Mucosa of stomach (tissue), 1 donor: ENCODE data around the gene RPS14.
"Not testable (repeated sequence)": the region's sequence is repeated elsewhere in the genome, so short reads cannot be mapped to it uniquely, and the experiment has no call there.

Source experiments
- H3K27me3 ChIP-seq: one replicate; pipeline ENCODE4 v1.7.0; 2013; ENCODE audit warnings: mild to moderate bottlenecking, low read length; ENCODE audit not compliant: control insufficient read depth, insufficient read depth
- H3K36me3 ChIP-seq: one replicate; pipeline ENCODE4 v1.7.0; 2013; ENCODE audit warnings: low read length; ENCODE audit not compliant: control insufficient read depth, insufficient read depth
- H3K4me1 ChIP-seq: one replicate; pipeline ENCODE4 v1.7.0; 2013; ENCODE audit warnings: mild to moderate bottlenecking, low read length; ENCODE audit not compliant: control insufficient read depth, insufficient read depth
- H3K4me3 ChIP-seq: one replicate; pipeline ENCODE4 v1.7.0; 2013; ENCODE audit warnings: low read length
- H3K9ac ChIP-seq: one replicate; pipeline ENCODE4 v1.7.0; 2013; ENCODE audit warnings: mild to moderate bottlenecking, low read length, moderate library complexity
- H3K9me3 ChIP-seq: one replicate; pipeline ENCODE4 v1.7.0; 2013; ENCODE audit warnings: mild to moderate bottlenecking, low read length, moderate library complexity; ENCODE audit not compliant: control insufficient read depth
- donor health status: Pancreatic carcinoma.

RPS14 gene

DNA sequence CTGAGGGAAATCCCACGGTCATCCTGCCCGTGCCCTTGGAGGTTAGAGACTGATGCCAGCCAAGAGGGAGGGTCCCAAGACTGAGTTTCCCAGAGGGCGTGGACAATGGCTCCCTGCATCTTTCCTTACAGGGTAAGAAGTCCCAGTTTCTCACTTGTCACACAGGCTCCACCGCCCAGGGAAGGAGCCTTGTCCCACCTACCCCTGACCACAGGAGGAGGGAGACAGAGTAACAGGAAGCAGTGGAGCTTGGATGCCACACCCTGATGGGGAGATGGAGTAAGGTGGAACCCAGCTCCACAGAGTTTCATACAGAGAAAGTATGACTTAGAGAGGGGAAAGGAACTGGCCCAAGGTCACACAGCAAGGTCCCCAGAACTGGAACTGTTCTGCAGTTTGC is 27.5 kb downstream of the RPS14 start:
- Histone ChIP-seq H3K9ac (no peak overlapping the region), H3K27me3 (no peaks in the 10 kb centered on the region), H3K4me3 (no peak overlapping the region), H3K36me3 (no peaks in the 10 kb centered on the region), H3K4me1 (no peaks in the 10 kb centered on the region), H3K9me3 (no peaks in the 10 kb centered on the region)

DNA sequence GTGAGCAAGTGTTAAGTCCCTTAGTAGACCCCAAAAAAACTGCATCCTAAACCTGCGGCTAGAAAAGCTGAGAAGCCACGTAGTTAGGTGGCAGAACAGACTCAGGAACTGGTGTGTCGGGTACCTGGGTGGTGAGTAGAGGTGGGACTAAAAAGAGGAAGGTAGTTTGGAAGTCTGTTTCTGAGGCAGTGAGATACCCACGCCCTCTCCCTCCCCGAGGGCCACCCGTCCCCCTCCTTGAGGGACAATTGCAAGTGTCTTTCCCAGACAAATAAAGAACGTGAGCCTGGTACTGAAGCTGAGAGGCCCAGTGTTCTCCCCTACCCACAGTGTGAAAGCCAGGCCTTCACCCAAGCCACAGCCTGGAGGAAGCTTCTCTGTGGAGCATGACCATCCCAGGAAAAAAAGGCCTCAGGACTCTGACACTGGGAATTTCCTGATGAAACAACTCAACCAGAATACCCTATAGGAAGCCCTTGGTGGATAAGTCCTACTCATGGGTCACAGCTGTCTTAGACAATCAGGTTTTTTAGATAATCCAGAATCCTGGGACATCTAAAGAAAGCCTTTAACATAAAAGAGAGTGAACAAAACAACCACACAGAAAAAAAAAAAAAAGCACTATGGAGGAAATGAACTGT is 29.8 kb downstream of the RPS14 start:
- H3K4me1 ChIP-seq: no peaks in the 10 kb centered on the region
- H3K4me3 ChIP-seq: no peak overlapping the region
- H3K9ac ChIP-seq: no peak overlapping the region
- H3K27me3 ChIP-seq: no peaks in the 10 kb centered on the region
- no peaks in the 10 kb centered on the region for H3K36me3 ChIP-seq
- no peaks in the 10 kb centered on the region for H3K9me3 ChIP-seq

DNA sequence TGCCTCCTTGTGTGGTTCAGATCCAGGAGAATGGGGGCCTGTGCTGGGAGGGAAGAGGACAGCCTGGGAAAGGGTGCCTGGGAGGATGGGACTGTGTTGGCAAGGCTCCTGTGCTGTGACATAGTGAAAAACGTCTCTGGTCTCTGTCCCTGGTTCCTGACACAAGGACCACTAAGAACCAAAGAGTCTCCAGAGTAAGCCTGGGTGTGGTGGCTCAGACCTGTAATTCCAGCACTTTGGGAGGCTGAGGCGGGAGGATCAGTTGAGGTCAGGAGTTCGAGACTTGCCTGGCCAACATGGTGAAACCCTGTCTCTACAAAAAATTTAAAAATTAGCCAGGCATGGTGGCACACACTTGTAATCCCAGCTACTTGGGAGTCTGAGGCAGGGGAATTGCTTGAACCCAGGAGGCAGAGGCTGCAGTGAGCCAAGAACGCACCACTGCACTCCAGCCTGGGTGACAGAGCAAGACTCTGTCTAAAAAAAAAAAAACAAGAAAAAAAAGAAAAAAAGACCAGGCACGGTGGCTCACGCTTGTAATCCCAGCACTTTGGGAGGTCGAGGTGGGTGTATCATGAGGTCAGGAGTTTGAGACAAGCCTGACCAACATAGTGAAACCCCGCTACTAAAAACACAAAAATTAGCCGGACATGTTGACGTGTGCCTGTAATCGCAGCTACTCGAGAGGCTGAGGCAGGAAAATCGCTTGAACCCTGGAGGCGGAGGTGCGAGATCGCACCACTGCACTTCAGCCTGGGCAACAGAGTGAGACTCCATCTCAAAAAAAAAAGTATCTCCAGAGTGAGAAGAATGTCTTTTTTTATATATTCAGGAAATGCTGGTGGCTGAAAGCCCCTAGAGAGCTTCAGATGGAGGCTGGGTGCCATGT is 35.4 kb downstream of the RPS14 start:
- not testable (repeated sequence) for H3K36me3 ChIP-seq, H3K9me3 ChIP-seq
- peak overlapping the region; percentile 83 for H3K9ac ChIP-seq

DNA sequence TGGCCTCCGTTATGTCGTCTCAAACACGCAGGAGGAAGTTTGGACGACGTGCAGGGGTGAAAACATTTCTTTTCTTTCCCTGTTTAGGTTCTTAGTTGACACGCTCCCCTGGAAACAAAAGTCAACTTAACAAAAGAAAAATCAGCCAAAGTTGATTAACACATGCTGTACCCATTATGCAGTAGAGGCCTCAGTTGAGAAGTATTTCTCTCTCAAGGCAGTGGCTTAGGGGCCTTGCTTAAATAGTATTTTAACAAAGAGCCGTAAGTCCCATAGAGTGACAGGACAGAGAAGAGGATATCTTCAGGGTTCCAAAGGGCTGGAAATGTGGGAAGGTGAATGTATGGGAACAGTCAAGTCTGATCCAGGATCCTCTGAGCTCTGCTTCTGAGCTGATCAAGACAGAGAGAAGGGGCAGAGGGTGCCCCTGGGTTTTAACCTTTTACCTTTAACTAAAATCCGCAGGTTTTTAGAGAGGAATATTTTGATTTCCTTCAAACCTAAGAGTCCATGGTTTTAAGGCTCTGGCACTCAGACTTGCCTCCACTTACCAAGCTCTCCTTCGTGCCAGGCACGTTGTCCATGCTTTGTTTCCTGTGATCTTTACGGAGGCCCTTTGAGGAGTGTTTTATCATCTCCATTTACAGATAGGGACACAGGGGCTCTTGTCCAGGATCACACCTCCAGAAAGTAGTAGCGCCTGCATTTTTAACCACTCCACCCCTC is 36.2 kb downstream of the RPS14 start:
- Histone ChIP-seq H3K27me3 (no peaks in the 10 kb centered on the region), H3K9ac (peak overlapping the region; percentile 83), H3K4me3 (peak overlapping the region; percentile 89)

More for the DNA sequence above, 35.4 kb downstream of the RPS14 start:
- H3K4me1 ChIP-seq: peaks cover 26% of the 10 kb centered on the region
- H3K4me3 ChIP-seq, H3K27me3 ChIP-seq: not testable (repeated sequence)

DNA sequence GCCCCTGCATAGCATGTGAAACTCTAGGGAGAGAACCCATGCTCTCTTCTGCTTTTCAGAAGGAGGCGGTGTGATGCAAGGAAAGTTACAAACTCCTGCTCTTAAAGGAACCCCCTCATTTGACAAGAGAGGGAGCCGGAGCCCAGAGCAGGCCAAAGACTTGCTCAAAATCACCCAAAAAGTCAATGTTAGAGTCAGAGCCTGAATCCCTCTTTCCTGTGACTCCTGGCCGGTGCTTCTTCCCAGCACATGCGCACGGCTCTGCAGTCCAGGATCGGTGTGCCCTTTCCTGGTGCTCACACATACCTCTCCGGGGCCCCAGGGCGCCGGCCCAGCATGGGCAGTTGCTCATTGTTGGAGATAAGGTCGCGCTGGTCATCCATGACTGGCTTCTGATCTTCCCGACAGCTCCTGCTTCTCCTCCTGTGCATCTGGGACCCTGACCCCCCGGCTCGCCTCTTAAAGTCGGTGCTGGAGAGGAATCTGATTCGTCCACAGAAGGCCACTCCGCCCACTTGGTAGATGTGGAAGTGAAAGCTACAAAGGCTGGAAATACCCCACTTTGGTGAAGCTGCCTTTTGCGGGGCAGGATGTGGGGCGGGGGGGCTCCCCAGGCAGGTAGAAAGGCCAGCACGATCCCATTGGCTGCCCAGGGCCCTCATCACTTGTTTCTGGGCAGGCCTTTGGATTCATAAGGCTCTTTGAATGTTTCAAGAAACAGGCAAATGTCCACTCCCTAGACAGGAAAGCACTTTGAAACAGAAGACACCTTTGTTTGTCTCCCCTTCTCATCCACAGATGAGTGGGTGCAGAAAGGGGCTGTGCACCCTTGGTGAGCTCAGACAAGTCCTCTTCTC is 37.0 kb downstream of the RPS14 start, which contains the start of gene CD74:
Gene CD74, minus strand, starts transcription at position 592 of the 857 bp plus-strand sequence. Its CDS starts 161 bp downstream, at position 431.
- Histone ChIP-seq H3K9ac (peak within 1 kb of the TSS; percentile 83), H3K9me3 (no peaks in the 10 kb centered on the region), H3K4me1 (peaks cover 29% of the 10 kb centered on the region), H3K36me3 (no peaks in the 10 kb centered on the region), H3K4me3 (peak within 1 kb of the TSS; percentile 89), H3K27me3 (no peaks in the 10 kb centered on the region)

More for the DNA sequence above, 36.2 kb downstream of the RPS14 start:
- H3K4me1 ChIP-seq: peaks cover 26% of the 10 kb centered on the region
- H3K36me3 ChIP-seq: no peaks in the 10 kb centered on the region
- H3K9me3 ChIP-seq: no peaks in the 10 kb centered on the region

DNA sequence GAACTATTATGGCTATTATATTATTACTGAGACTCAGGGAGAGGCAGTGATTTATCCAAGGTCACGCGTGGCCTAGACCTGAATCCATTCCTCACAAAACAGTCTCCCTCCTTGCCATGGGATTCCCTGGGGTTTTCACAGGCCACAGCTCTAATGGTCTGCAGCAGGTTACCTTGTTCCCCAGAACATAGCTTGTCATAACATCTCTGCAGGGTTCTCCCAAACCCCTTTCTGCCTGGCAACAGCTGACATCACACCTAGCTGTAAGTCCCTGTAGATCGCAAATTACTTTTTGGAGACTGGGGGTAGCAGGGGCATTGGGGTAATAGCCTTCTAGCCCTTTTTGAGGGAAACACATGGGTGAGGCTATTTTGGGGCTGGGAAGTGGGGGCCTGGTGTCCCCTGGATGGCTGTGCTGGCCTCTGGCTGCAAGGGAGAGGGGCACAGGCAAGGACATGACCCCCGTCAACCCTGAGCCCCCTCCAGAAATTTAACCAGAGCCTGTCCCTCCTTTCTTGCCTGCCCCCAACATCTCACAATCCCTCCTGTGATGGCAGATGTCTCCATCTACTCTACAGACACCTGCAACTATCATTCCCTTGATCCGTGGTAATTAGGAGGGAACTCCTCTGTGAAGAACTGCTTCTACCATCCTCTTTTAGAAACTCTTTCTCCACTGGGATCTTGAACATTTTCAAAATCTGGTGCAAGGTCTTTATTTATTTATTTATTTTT is 38.1 kb downstream of the RPS14 start:
- Histone ChIP-seq H3K4me1 (peaks cover 29% of the 10 kb centered on the region), H3K9me3 (no peaks in the 10 kb centered on the region), H3K4me3 (peak overlapping the region; percentile 20), H3K9ac (peak overlapping the region; percentile 83), H3K27me3 (no peaks in the 10 kb centered on the region), H3K36me3 (no peaks in the 10 kb centered on the region)

DNA sequence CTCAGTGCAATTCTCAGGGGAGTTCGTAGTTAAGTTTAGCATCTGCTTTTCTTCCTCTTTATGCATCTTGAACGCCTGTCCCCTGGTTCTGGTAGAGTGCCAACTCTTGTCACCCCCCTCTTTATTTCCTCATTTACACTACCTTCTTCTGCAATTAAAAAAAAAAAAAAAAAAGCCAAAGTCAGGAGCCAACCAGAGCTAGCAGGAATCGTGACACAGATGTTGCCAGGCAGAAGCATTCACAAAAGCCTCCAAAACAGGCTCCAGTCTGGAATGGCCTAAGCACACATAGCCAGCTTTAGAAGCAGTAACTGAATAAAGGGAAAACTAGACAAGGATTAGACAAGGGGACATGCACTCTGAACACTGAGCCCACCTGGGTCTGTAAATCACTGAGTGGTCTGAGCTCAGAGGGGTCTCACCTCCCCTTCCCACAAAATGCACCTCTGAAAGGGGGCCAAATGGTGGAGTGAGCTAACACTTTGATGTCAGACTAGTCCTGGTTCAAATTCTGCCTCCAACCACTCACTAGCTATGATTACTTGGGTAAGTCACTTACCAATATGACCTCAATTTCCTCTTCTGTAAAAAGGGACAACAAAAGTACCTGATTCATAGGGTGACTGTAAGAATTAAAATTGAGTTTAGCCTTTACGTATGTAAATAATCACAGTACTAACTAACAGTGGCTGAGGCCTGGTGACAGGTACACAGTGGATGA is 38.9 kb downstream of the RPS14 start:
- peak overlapping the region; percentile 83 for H3K9ac ChIP-seq
- H3K4me1 ChIP-seq: peaks cover 29% of the 10 kb centered on the region
- peak overlapping the region; percentile 20 for H3K4me3 ChIP-seq
- H3K9me3 ChIP-seq: no peaks in the 10 kb centered on the region
- no peaks in the 10 kb centered on the region for H3K27me3 ChIP-seq
- H3K36me3 ChIP-seq: peaks cover 4% of the 10 kb centered on the region

DNA sequence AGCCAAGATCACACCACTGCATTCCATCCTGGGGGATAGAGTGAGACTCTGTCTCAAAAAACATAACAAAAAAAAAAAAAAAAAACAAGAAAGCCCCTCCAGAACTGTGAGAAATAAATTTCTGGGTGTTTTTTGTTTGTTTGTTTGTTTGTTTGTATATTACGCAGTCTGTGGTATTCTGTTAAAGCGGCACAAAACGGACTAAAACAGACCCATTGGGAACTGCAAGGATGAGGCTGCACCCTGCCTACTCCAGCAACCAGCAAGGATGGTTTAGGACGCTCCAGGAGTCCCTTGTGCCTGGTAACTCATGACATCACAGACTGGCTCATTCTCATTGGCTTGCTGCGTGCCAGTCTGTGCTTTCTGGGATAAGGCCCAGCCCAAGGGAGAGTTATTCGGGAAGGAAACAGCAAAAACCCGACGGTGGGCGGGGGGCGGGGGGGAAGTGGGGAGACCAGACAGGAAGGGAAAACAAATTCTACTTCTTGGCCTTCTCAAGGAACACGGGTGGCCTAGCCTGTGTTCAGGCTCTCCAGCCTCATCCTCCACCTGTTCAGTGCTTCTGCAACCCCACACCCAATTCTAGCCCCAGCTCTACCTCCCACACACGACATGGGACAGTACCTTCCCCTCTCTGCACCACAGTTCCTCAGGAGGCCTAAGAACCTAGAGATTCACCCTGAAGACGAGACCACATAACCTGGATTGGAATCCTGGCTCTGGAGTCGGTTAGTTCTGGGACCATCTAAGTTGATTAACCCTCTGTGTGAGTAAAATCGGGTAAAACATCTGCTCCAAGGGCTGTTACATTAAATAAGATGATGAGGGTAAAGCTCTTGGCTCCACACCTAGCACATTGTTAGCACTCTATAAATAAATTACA is 39.7 kb downstream of the RPS14 start:
- peaks cover 29% of the 10 kb centered on the region for H3K4me1 ChIP-seq
- no peaks in the 10 kb centered on the region for H3K9me3 ChIP-seq
- no peaks in the 10 kb centered on the region for H3K27me3 ChIP-seq
- H3K4me3 ChIP-seq: peak overlapping the region; percentile 20
- peaks cover 4% of the 10 kb centered on the region for H3K36me3 ChIP-seq
- H3K9ac ChIP-seq: peak overlapping the region; percentile 83

DNA sequence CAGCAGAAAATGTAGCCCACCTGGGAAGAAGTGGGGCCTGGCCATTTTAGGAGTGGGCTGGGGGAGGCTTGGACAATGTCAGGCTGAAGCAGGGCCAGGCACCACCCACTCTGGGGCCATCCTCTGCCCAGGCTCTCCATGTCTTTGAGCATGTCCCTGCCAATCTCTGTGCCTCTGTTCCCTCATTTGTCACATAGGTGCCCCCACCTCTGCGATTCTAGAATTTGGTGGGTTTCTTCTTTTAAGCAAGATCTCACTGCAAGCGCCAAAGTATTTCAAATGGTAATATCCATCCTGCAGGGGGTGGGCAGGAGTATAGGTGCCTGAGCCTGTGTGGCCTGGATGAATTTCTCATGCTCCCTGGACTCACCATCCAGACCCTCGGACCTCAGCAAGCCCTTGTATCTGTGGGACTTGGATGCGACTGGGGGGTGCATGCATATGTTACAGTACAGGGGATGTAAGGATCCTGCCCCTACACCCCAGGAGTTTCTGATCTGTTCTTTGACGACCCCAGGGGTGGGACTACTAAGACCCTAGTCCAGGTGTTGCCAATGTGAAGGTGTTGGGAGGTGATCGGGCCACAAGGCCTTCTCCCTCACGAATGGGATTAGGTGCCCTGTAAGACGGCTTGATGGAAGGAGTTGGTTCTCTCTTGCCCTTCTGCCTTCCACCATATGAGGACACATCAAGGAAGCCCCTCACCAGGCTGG is 41.2 kb downstream of the RPS14 start:
- H3K4me1 ChIP-seq: peaks cover 26% of the 10 kb centered on the region
- peaks cover 9% of the 10 kb centered on the region for H3K36me3 ChIP-seq
- no peaks in the 10 kb centered on the region for H3K9me3 ChIP-seq
- peak overlapping the region; percentile 24 for H3K9ac ChIP-seq
- H3K4me3 ChIP-seq: no peak overlapping the region
- no peaks in the 10 kb centered on the region for H3K27me3 ChIP-seq
